Limb (tissue), 2 donors: Measurements from ENCODE around the gene DUOX2.
"Not testable (repeated sequence)": the region's sequence is repeated elsewhere in the genome, so short reads cannot be mapped to it uniquely, and the experiment has no call there.

Experiments used
- DNase-seq, 2 donors: peaks; one replicate each; pipeline ENCODE4 v3.0.0-alpha.2; 2016; ENCODE audit errors: extremely low spot score in 2 of 2

The DUOX2 gene

DNA sequence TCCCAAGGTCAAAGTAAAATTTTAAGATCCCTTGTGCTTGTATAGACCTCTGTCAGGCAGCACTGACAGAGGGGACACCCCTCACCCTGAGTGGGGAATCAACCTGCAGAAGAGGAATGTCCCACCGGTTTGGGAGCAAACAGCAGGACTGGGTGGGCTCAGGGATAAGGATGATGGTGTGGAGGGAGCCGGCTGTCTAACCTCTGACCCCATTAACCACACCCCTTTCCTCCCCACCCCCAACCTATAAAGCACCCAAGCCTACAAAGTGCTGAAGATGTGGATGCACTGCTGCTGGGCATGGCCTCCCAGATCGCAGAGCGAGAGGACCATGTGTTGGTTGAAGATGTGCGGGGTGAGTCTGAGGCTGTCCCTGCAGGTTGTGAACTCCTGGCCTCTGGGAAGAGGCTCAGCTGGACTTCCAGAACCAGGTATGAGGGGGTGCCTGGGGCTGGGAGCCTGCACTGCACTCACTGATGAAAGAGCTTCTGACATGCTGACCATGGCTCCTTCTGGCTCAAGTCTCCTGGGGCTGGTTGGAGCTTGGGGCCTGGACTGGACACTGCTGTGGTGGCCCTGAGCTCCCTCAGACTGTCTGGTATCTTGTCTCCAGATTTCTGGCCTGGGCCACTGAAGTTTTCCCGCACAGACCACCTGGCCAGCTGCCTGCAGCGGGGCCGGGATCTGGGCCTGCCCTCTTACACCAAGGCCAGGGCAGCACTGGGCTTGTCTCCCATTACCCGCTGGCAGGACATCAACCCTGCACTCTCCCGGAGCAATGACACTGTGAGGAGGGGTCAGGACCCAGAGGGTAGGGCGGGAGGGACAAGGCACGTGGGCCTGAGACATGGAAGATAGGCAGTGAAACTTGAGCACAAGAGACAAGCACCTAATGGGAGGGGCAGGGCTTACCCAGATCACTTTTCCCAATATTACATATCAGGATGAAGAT lies 25.1 kb upstream of the DUOX2 start:
- no peak for DNase-seq

DNA sequence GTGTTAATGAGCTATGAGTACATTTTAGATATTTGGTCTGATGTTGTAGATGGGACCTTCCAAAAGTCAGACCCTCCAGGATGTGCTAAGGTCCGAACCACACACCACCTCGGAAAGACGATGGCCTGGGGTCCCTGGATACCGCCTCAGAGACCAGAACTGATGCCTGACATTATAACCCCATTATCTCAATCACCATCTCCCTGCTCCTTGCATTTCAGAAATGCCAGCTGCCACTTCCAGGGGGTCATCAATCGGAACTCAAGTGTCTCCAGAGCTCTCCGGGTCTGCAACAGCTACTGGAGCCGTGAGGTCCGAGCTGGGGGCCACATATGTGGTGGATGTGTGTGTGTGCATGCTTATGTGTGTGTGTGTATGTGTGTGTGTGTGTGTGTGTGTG lies 23.7 kb upstream of the DUOX2 start:
- no peak for DNase-seq

DNA sequence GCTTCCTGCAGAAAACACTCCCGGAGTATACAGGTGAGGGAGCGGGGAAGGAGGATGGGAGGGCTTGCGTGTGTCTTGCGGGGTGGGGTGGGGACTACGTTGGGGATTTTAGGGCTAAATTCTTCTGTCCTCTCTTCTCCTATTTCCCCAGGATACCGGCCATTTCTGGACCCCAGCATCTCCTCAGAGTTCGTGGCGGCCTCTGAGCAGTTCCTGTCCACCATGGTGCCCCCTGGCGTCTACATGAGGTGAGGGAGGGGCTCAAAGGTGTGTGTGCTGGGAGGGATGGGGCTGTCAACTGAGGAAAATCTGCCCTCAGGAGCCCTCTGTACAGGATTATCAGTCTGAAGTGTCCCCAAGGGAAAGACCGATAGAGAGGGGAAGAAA lies 22.4 kb upstream of the DUOX2 start:
- no peak for DNase-seq

DNA sequence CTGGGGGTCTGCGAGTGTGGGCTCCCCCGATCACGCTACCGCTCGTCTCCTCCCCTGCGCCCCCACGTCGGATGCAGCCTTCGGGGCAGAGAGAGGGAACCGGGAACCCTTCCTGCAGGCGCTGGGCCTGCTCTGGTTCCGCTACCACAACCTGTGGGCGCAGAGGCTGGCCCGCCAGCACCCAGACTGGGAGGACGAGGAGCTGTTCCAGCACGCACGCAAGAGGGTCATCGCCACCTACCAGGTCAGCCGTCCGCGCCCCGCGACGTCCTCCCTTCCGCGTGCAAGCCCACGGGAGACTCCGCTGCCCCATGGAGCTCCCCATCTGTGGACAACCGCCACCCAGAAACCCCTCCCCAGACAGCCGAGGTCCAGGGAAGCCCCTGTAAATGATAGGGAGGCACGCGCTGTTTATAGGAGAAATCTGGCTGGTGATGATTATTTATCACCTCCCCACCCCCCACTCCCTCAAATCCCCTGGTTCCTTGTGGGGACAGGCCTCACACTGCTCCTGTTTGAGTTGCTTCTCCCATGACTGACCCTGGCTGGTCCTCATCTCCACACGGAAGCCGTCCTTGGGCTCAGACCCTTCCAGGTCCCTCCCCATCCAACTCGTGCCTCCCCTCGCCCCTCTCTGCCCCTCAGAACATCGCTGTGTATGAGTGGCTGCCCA lies 21.9 kb upstream of the DUOX2 start:
- DNase-seq: not testable (repeated sequence)

DNA sequence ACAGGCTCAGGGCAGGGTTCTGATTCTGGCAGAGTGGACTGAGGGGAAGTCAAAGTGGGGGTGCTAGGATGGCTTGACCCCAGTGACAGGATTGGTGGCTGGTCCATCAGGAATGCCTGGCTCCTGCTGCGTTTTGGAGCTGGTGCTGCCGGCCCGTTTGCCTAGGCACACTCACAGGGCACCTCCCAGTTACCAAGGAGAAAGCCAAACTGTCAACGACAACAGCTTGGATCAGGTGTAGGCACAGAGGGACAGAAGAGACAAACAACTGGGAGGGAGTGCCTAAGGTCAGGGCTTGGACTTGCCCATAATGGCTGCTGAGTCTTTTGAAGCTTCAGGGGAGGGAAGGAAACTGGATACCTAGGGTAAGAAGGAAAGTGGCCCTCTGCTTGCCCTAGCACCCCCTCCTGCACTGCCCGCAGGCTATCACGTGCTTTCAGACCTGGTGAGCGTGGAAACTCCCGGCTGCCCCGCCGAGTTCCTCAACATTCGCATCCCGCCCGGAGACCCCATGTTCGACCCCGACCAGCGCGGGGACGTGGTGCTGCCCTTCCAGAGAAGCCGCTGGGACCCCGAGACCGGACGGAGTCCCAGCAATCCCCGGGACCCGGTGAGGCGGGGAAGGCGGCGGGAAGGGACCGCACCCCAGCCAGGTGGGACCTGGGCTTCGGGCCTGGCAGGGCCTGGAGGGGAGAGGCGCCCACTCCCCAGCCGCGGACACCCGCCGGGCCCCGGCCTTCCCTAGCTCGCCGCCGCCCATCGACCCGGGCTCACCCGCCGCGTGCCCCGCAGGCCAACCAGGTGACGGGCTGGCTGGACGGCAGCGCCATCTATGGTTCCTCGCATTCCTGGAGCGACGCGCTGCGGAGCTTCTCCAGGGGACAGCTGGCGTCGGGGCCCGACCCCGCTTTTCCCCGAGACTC lies 21.0 kb upstream of the DUOX2 start:
- DNase-seq: no peak

DNA sequence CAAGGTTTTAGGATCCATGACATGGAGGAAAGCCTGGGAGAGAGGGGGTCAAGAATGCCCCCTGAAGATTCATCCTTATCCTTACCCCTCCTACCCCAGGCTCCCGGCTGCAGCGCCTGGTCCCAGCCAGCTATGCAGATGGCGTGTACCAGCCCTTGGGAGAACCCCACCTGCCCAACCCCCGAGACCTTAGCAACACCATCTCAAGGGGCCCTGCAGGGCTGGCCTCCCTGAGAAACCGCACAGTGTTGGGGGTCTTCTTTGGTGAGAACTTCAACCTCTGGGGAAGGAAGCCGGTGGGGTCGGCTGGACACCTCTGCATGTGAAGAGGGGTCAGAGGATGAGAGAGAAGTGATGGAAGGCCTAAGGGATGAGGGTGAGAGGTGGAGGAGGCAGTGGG lies 20.1 kb upstream of the DUOX2 start:
- DNase-seq: no peak

DNA sequence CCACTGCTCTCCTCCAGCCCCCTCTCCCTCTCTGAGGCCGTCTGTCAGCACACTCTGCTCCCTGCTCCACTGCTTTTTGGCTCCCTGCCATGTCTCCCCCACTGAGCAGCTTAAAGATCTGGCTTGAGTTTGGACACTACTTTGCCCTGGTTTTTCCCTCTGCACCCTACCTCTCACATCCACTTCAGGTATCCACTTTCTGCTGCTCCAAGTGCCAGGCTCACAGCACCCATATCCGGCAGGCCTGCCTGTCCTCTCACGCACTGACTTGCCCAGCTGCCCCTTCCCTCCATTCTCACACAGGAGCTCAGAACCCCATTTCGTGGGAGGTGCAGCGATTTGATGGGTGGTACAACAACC lies 19.6 kb upstream of the DUOX2 start:
- no peak for DNase-seq

DNA sequence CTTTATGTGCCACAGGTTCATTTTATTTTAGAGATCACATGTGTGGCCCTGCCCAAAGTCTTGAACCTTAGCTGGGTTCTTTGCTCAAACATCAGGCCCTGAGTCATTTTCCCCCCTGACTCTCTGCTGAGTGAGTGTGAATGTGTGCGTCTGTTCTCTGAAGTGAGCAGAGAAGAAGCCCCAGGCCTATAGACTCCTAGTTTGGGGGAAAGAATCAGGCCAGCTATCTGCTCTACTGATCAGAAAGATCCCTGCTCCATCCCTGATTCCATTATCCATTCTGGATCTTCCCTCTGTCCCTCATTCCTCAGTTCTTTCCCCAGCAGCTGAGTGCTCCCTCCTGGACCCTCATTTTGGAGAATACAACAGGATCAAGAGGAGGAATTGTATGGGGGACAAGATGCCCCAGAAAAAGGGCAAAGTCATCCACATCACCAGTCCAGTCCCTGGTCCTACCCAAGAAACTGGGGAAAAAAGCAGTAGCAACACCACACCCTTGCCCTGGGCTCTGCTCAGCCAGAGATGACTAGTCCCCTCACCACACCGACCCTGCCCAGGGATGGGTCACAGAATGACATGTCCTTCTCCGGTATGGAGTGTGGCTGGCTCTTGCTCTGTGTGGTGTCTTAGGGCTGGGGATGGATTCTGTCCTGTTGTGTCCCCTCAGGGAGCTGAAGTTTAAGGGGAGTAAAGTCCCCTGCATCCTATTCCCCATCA lies 19.0 kb upstream of the DUOX2 start:
- no peak for DNase-seq

DNA sequence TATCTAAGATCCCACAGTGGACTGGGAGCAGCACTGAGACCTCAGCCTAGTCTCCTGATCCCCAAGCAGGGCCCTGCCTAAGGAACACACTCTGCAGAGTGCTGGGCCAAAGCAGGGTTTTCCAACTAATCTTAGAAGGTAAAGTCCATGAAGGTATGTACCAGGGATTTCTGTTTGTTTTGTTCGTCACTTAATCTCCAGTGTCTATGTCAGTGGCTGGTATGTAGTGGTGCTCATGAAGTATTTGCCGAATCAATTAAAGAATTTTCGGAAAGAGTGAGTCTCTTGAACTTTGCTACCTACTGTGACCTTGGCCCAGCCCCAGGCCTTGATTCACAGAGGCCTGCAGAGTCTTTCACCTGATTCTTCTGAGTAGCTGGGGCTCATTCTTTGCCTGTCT lies 17.5 kb upstream of the DUOX2 start:
- DNase-seq: no peak

DNA sequence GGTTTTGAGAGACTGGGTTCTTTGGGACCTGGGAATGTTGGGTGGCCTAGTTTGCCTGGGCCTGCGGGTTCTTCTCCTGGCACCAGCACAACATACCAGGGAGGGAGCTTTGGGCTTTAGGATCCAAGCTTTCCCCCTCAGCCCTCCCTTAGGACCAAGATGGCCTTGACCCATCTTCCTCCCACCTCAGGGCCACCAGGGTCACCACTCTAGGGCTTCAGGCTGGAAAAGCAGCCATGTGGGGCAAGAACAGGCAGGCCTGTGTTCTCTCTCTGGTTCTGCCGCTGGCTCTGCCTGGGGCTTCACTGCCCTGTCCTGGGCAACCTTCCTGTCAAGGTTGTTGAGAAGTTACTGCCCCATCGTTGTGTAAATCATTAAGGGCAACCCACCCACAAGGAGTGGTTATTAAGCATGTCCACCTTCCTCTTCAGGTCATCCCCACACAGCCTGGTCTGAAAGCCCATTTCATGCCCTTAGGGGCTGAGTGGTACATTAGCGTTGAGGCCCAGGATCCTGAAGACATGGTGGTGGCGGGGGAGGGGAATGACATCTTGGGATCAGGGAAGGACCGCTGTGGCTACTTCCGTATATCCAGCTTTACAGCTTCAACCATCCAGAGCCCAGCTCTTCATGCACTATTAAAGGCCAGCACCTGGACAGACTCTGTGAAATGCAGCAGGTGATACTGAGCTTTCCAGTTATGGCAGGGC lies 16.5 kb upstream of the DUOX2 start:
- no peak for DNase-seq

DNA sequence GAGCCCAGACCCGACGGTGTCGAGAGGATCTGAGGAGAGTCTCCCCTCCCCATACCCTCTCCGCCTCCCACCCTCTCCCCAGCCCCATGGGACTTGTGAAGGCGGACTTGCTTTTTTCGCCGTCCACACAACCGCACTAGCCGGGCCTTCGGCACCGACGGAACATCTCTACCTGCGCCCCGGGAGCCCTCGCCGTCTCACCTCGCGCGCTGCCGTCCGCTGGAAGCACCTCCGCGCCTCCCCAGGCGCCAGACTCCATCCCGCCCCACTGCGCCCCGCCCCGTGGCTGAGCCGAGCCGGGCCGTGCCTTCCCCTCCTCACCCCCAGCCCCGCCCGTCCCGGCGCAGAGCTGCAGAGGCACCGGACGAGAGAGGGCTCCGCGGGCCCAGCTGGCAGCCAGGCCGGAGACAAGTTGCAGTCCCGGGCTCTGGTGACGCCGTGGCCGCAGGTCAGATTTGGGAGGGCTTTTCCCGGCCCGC lies 15.7 kb upstream of the DUOX2 start, which contains the start of the genes DUOX1 and DUOXA1:
Gene DUOX1 (plus strand): TSS at position 344 of the 479 bp plus-strand sequence. CDS start 1,973 bp downstream, outside the sequence.
Gene DUOXA1 (minus strand): TSS at position 229 of the 479 bp plus-strand sequence. CDS start 6,865 bp downstream, outside the sequence.
- DNase-seq: peak in 1 of 2 donors; percentile 63

DNA sequence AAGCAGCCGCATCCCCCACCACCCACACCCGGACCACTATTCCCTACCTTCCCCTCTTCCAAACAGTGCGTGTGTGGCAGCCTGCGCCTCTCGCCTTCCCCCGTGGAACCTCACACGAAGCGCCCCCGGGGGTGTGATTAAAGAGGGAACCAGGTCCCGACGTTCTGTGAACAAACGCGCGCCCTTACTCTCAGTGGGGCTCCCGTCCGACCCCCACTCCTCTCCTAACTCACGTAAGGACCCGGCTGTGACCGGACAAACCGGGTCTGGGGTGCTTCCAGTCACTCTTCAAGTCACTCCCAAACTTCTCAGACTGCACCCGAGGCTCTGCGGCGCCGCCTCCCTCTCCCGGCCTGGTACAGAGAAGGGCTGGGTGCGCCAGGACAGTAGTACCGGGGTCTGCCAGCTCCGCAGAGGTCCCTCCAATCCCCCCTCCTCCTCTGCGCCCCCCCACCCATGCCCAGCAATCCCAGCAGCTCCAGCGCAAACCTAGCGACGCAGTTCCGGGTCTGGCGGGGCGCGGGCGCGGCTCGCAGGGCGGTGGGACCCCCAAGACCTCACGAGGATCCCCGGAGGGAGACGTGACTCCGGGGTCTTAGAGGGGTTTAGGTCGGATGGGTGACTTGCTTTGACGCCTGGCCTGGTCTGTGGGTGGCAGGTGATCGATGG lies 15.1 kb upstream of the DUOX2 start:
- DNase-seq: no peak

DNA sequence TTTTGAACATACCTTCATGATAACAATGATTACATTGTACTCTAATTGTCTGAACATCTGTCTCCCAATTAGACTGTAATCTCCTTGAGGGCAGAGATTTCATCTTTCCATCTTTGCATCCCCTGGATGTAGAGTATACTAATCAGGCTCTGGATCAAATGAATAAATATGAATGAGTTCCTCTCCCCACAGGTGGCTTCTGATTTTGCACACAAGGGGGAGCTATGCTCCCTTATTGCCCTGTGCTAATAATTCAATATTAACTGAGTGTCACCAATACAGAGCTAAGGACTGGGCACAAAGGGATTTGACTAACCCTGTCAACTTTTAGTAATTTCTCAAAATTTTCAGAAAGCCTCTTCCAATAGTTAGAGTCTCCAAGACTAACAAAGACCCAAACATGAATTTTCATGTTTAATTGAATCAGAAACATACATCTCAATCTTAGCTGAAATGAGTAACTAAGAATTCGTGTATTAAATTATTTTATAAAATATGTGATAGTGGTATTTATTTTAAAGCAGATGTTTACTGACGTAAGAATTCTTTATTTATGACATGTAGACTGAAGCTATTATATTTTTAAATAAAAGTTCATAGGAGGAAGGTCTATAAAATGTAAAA lies 12.7 kb upstream of the DUOX2 start:
- DNase-seq: no peak

DNA sequence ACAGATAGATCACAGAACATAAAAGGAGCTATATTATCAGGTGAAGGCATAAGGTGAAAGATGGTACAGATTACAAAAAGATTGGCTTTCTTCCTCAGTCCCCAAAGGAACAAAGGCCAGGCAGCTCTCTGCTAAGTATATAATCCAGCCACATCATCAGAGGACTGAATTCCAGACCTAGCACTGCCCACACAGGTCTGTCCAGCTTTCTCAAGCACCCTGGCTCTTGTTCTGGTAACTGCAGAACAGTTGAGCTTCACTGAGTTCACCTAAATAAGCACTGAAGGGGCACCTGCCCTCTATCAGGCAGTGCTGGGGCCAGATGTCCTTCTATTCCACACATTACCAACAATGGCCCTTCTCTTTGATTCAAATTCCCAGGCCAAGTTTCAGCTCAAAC lies 9.4 kb upstream of the DUOX2 start:
- DNase-seq: no peak

DNA sequence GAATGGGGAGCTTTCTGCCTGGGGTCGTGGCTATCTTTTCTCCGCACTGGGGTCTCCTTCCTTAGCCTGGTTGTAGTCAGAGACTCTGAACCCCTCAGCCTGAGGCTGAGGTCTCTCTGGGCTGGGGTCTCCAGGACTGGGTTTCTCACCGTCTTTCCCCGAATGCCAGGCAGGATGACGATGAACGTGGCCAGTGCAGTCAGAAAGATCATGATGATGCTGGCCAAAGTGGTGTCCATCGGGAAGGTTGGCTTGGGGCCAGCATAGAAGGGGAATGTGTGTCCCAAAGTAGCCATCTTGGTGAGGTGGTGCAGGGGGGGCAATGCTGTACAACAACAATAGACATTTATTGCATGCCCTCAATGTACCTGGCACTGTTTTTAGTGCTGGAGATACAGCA lies 8.7 kb upstream of the DUOX2 start:
- DNase-seq: no peak

DNA sequence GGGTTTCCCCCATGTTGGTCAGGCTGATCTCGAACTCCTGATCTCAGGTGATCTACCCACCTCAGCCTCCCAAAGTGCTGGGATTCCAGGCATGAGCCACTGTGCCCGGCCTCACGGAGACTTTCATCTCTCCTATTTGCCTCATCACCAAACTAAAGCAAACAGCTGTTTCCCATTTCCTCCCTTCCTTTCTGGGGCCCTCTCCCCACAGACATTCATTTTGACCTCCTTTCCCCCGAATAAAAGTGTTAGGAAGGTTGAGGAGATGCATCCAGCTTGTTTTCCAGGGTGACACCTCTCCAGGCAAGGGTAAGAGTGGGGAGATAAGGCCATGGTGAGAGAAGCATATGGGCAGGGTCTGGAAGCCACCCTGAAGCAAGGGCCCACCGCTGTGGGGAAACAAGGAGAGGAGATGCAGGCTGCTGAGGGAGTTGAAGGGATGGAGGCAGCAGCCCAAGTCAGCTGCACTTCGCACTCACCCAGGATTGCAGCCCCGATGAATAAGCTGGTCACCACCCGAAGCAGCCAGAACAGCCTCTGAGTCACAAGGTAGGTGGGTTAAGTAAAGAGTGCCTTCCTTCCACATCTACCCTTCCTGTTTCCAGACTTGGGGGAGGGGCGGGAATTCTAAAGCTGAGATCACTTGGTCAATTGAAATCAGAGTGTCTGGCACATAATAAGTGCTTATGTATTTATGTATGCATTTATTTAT lies 7.9 kb upstream of the DUOX2 start:
- DNase-seq: no peak

DNA sequence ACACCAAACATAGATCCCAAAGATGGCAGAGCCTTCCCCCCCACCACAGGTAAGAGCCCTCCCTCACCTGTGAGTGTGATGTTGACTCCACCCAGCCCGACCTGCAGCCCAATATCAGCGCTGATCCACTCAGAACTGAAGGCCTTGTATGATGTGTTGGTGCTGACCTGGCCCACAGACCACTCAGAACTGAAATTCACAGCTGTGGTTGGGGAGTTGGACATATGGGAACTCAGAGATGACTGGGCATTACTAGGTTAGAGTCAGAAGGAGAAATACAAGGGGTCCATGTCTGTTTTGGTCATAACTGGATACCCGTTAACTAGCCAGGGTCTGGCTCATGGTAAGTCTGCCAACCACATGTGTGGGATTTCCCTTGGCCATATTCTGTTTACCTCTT lies 7.0 kb upstream of the DUOX2 start:
- DNase-seq: no peak
